Spleen (tissue), 11 donors: ENCODE data around the gene TCF3. TPM values are rescaled to one million over a fixed set of nuclear protein-coding genes. Genes with fewer than 3 reads are reported as not detected.

Experiments used
- DNase-seq: peaks from one replicate; pipeline ENCODE4 v3.0.0-alpha.2; 2020
- H3K27ac ChIP-seq, 8 donors: fragments of 200-600 bp; sonication (generic) in 7 of 8; 1 replicate in 4 of 8; 2 replicates in 4 of 8; pipeline versions ENCODE4 v1.5.0 to v1.8.0; 2016 to 2021; ENCODE audit warnings: inconsistent platforms in 4 of 8, mild to moderate bottlenecking in 4 of 8, moderate library complexity in 1 of 8
- H3K27me3 ChIP-seq, 7 donors: fragments of 200-600 bp; sonication (generic) in 6 of 7; replicated peaks in 1 of 7; 1 replicate in 4 of 7; 2 replicates in 3 of 7; pipeline versions ENCODE4 v1.5.0 to v1.8.0; 2016 to 2021; ENCODE audit warnings: inconsistent platforms in 3 of 7, mild to moderate bottlenecking in 1 of 7
- H3K36me3 ChIP-seq, 6 donors: fragments of 200-600 bp; sonication (generic) in 5 of 6; 1 replicate in 4 of 6; 2 replicates in 2 of 6; pipeline versions ENCODE4 v1.5.0 to v1.8.0; 2016 to 2021; ENCODE audit warnings: inconsistent platforms in 2 of 6
- H3K4me1 ChIP-seq, 6 donors: fragments of 200-600 bp; sonication (generic) in 5 of 6; 1 replicate in 3 of 6; 2 replicates in 3 of 6; pipeline versions ENCODE4 v1.5.0 to v1.8.0; 2016 to 2021; ENCODE audit warnings: inconsistent platforms in 3 of 6
- H3K4me3 ChIP-seq, 8 donors: fragments of 200-600 bp; sonication (generic) in 7 of 8; 1 replicate in 4 of 8; 2 replicates in 4 of 8; pipeline versions ENCODE4 v1.5.0 to v1.8.0; 2016 to 2021; ENCODE audit warnings: inconsistent platforms in 4 of 8, mild to moderate bottlenecking in 4 of 8, moderate library complexity in 2 of 8
- H3K9me3 ChIP-seq, 8 donors: fragments of 200-600 bp; sonication (generic) in 7 of 8; 1 replicate in 4 of 8; 2 replicates in 4 of 8; pipeline versions ENCODE4 v1.5.0 to v1.8.0; 2016 to 2021; ENCODE audit warnings: inconsistent platforms in 4 of 8
- CTCF ChIP-seq, 11 experiments: fragments of 200-600 bp in 7 of 11; fragments of 450-650 bp in 4 of 11; sonication (generic) in 4 of 11; IDR thresholded peaks in 8 of 11; conservative IDR thresholded peaks in 3 of 11; 1 replicate in 7 of 11; 2 replicates in 4 of 11; pipeline versions ENCODE4 v1.4.0 to v1.8.0; 2016 to 2021; ENCODE audit warnings: antibody characterized with exemption in 11 of 11, inconsistent platforms in 4 of 11, mild to moderate bottlenecking in 1 of 11
- POLR2A ChIP-seq, 3 donors: fragments of 450-650 bp; IDR thresholded peaks; one replicate each; pipeline ENCODE4 v1.5.1; 2017; ENCODE audit warnings: antibody characterized with exemption in 3 of 3, mild to moderate bottlenecking in 1 of 3
- POLR2AphosphoS5 ChIP-seq, 3 donors: sonication (generic); formaldehyde crosslinking; IDR thresholded peaks; one replicate each; pipeline ENCODE4 v1.5.1; 2017; ENCODE audit warnings: antibody characterized with exemption in 3 of 3
- WGBS, 5 donors: extraction: QIAGEN DNeasy Blood & Tissue Kit in 3 of 5; methylation state at CpG; one replicate each; pipeline versions ENCODE4 v1.1.5 to v1.1.7; 2013 to 2018; 5-methylcytosine and 5-hydroxymethylcytosine counted together
- intact Hi-C: fragments of 100-400 bp; cut with DNase I; formaldehyde crosslinking; loops from one replicate; pipeline ENCODE4 v1.15.0; 2023; ENCODE audit warnings: low total_unique reads
- polyA plus RNA-seq, 3 donors: library from polyadenylated mRNA; stranded (reverse); fragments of 200-250 nt; gene quantifications; one replicate each; pipeline ENCODE4 v1.2.1, GENCODE V29; 2013
- total RNA-seq, 7 donors: library from RNA; depleted of rRNA in 3 of 7; stranded (reverse); fragments of >200 nt in 3 of 7; fragmentation: NEBNext Ultra II Directional in 4 of 7; extraction: Animal tissue kit (Norgen Biotek cat#: 25700) in 4 of 7; gene quantifications; one replicate each; pipeline versions ENCODE4 v1.1.0 to v1.2.1, GENCODE V29; 2016 to 2021
- donor health status: healthy with polysubstance abuse.
- donor health status: DM: no; HTN: no; CAD: no; lungs with moderate emphysema.
- donor health status: DM: no; HTN: no; CAD: no.
- donor health status: Bipolar disorder and iron deficiency.
- donor health status: healthy.
- donor health status: DM: no; HTN: no; CAD: no.
- donor health status: DM: yes; HTN: yes; CAD: no.

The TCF3 gene
- total and polyA plus RNA-seq, 10 donors = 79.2 to 135 (median 100) TPM

- no peak overlapping the region for H3K27ac ChIP-seq
- TF ChIP-seq POLR2A (IDR thresholded peaks at IDR 0.05) (no peak), POLR2AphosphoS5 (IDR thresholded peaks at IDR 0.05) (peak in 1 of 3 donors; percentile 5)
- peaks cover 0 to 33% (median 2%) of the 10 kb centered on the region in 6 donors for H3K4me1 ChIP-seq
- peaks cover 0 to 98% (median 53%) of the 10 kb centered on the region in 6 donors for H3K36me3 ChIP-seq
- no peak for DNase-seq
- H3K27me3 ChIP-seq = no peaks in the 10 kb centered on the region
- 94 to 96% (median 96%) methylated on average over 30 to 34 of the region's 34 CpGs for WGBS, 5 donors
- peaks cover 0 to 4% (median 0%) of the 10 kb centered on the region in 8 donors for H3K9me3 ChIP-seq
- no peak overlapping the region for H3K4me3 ChIP-seq
- intact Hi-C loops = no loop called here
Measured at GRCh38 chr19:1636325-1637236, 15.8 kb downstream of the TCF3 start.

GRCh38 chr19:1634938-1635243, 17.5 kb downstream of the TCF3 start:
- Histone ChIP-seq H3K4me1 (peaks cover 0 to 29% (median 2%) of the 10 kb centered on the region in 6 donors), H3K9me3 (peaks cover 0 to 4% (median 0%) of the 10 kb centered on the region in 8 donors), H3K4me3 (no peak overlapping the region), H3K27me3 (no peaks in the 10 kb centered on the region), H3K27ac (no peak overlapping the region), H3K36me3 (peaks cover 0 to 98% (median 50%) of the 10 kb centered on the region in 6 donors)
- WGBS, 5 donors = 92 to 98% (median 94%) methylated on average over 2 to 5 of the region's 5 CpGs
- intact Hi-C loops = no loop called here
- TF ChIP-seq POLR2AphosphoS5 (IDR thresholded peaks at IDR 0.05) (no peak), POLR2A (IDR thresholded peaks at IDR 0.05) (no peak), CTCF (IDR thresholded peaks at IDR 0.05 in 8 of 11, conservative IDR thresholded peaks at IDR 0.05 in 3 of 11) (no peak)
- no peak for DNase-seq

GRCh38 chr19:1634242-1634937, 18.0 kb downstream of the TCF3 start:
- TF ChIP-seq POLR2AphosphoS5 (IDR thresholded peaks at IDR 0.05) = peak in 1 of 3 donors; percentile 14
- TF ChIP-seq CTCF (IDR thresholded peaks at IDR 0.05 in 8 of 11, conservative IDR thresholded peaks at IDR 0.05 in 3 of 11) = no peak
- 92 to 96% (median 96%) methylated on average over 14 to 19 of the region's 19 CpGs for WGBS, 5 donors
- Histone ChIP-seq H3K27me3 (no peaks in the 10 kb centered on the region), H3K4me3 (no peak overlapping the region), H3K27ac (no peak overlapping the region), H3K36me3 (peaks cover 0 to 100% (median 49%) of the 10 kb centered on the region in 6 donors), H3K4me1 (peaks cover 0 to 25% (median 2%) of the 10 kb centered on the region in 6 donors), H3K9me3 (peaks cover 0 to 4% (median 0%) of the 10 kb centered on the region in 8 donors)
- no peak for DNase-seq
- intact Hi-C loops = no loop called here

- intact Hi-C loops = no loop called here
- peaks cover 0 to 94% (median 42%) of the 10 kb centered on the region in 6 donors for H3K36me3 ChIP-seq
- 89 to 96% (median 94%) methylated on average over 11 of the region's 11 CpGs for WGBS, 5 donors
- DNase-seq = no peak
- TF ChIP-seq POLR2AphosphoS5 (IDR thresholded peaks at IDR 0.05) = no peak
- TF ChIP-seq POLR2A (IDR thresholded peaks at IDR 0.05) = no peak
- no peak for TF ChIP-seq CTCF (IDR thresholded peaks at IDR 0.05 in 8 of 11, conservative IDR thresholded peaks at IDR 0.05 in 3 of 11)
- peaks cover 0 to 4% (median 0%) of the 10 kb centered on the region in 8 donors for H3K9me3 ChIP-seq
- H3K4me1 ChIP-seq = peaks cover 0 to 24% (median 2%) of the 10 kb centered on the region in 6 donors
- no peaks in the 10 kb centered on the region for H3K27me3 ChIP-seq
- H3K4me3 ChIP-seq = no peak overlapping the region
- H3K27ac ChIP-seq = no peak overlapping the region
Measured at GRCh38 chr19:1633269-1633826, 19.1 kb downstream of the TCF3 start.
